ENCODE data around the gene RXFP2.

The RXFP2 gene

DNA sequence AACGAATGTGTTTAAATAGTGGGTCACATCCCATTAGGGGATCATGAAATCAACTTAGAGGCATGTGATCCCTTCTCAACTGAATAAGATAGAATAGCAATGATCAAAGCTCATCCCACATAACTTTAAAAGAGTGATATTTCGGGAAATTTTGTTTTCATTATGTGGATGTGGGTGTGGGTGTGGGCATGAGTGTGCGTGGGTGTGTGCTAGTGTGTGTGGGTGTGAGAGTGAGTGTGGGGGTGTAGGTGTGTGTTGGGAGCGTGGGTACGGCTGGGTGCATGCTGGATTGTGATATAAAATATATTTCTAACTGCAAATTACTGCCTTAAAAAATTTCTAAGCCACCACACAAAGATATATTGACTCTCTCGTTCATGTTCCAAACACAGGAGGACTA lies 15.9 kb downstream of the RXFP2 start:
- no peak for ATAC-seq
- no peak for TF ChIP-seq ZNF70 (CRISPR knock-in tag; IDR thresholded peaks at IDR 0.05)
- no peak for TF ChIP-seq ZC3H10 (CRISPR knock-in tag; IDR thresholded peaks at IDR 0.05)
- TF ChIP-seq ESRRG (CRISPR knock-in tag; IDR thresholded peaks at IDR 0.05), result no peak

DNA sequence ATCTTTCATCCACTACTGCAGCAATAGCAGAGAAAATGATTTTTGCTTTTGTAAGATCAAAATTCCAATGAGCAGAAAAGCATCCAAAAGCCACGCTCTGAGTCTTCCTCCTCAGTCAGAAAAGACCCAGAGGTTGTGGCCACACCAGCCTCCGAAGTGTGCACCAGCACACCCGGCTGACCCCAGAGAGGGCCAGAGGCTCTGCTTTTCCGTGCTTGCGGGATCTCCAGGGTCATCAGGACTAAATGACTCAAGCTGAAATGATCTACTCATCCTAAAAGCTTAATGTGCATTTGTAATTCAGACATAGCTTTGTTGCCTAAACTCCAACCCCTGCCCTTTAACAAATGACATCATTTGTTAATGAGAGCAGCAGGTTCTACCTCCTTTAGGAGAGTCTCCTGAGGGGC lies 16.5 kb downstream of the RXFP2 start:
- no peak for TF ChIP-seq ZNF8 (CRISPR knock-in tag; IDR thresholded peaks at IDR 0.05)
- no peak for TF ChIP-seq ARNTL (CRISPR knock-in tag; IDR thresholded peaks at IDR 0.05; ENCODE audit: borderline replicate concordance, low read depth)
- TF ChIP-seq, protein P1, sequence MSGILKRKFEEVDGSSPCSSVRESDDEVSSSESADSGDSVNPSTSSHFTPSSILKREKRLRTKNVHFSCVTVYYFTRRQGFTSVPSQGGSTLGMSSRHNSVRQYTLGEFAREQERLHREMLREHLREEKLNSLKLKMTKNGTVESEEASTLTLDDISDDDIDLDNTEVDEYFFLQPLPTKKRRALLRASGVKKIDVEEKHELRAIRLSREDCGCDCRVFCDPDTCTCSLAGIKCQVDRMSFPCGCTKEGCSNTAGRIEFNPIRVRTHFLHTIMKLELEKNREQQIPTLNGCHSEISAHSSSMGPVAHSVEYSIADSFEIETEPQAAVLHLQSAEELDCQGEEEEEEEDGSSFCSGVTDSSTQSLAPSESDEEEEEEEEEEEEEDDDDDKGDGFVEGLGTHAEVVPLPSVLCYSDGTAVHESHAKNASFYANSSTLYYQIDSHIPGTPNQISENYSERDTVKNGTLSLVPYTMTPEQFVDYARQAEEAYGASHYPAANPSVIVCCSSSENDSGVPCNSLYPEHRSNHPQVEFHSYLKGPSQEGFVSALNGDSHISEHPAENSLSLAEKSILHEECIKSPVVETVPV (CRISPR knock-in tag; IDR thresholded peaks at IDR 0.05), result no peak
- no peak for TF ChIP-seq ISL1 (CRISPR knock-in tag; IDR thresholded peaks at IDR 0.05)
- TF ChIP-seq ZFP3 (CRISPR knock-in tag; IDR thresholded peaks at IDR 0.05), result no peak
- no peak for TF ChIP-seq SNAI2 (CRISPR knock-in tag; IDR thresholded peaks at IDR 0.05)
- no peak for TF ChIP-seq ZNF70 (CRISPR knock-in tag; IDR thresholded peaks at IDR 0.05)
- TF ChIP-seq, protein P2, sequence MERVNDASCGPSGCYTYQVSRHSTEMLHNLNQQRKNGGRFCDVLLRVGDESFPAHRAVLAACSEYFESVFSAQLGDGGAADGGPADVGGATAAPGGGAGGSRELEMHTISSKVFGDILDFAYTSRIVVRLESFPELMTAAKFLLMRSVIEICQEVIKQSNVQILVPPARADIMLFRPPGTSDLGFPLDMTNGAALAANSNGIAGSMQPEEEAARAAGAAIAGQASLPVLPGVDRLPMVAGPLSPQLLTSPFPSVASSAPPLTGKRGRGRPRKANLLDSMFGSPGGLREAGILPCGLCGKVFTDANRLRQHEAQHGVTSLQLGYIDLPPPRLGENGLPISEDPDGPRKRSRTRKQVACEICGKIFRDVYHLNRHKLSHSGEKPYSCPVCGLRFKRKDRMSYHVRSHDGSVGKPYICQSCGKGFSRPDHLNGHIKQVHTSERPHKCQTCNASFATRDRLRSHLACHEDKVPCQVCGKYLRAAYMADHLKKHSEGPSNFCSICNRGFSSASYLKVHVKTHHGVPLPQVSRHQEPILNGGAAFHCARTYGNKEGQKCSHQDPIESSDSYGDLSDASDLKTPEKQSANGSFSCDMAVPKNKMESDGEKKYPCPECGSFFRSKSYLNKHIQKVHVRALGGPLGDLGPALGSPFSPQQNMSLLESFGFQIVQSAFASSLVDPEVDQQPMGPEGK (CRISPR knock-in tag; IDR thresholded peaks at IDR 0.05; ENCODE audit: borderline replicate concordance), result no peak
- ATAC-seq, result peak; percentile 57

DNA sequence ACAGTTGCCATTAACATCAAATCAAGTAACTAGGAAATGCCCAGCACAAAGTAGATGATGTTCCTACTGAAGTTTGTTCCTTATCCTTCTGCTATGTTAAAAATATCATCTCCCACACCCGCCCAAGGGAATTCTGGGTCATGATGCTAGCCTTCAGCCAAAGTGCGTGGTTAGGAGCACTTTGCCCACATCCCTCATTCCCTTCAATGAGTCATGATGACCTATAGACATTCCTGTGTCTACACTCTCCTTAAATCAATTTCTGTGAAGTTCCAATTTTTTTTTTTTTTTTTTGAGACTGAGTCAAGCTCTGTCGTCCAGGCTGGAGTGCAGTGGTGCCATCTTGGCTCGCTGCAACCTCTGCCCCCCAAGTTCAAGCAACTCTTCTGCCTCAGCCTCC lies 17.0 kb downstream of the RXFP2 start:
- ATAC-seq, result peak; percentile 89
- TF ChIP-seq, protein P3, sequence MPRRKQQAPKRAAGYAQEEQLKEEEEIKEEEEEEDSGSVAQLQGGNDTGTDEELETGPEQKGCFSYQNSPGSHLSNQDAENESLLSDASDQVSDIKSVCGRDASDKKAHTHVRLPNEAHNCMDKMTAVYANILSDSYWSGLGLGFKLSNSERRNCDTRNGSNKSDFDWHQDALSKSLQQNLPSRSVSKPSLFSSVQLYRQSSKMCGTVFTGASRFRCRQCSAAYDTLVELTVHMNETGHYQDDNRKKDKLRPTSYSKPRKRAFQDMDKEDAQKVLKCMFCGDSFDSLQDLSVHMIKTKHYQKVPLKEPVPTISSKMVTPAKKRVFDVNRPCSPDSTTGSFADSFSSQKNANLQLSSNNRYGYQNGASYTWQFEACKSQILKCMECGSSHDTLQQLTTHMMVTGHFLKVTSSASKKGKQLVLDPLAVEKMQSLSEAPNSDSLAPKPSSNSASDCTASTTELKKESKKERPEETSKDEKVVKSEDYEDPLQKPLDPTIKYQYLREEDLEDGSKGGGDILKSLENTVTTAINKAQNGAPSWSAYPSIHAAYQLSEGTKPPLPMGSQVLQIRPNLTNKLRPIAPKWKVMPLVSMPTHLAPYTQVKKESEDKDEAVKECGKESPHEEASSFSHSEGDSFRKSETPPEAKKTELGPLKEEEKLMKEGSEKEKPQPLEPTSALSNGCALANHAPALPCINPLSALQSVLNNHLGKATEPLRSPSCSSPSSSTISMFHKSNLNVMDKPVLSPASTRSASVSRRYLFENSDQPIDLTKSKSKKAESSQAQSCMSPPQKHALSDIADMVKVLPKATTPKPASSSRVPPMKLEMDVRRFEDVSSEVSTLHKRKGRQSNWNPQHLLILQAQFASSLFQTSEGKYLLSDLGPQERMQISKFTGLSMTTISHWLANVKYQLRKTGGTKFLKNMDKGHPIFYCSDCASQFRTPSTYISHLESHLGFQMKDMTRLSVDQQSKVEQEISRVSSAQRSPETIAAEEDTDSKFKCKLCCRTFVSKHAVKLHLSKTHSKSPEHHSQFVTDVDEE (CRISPR knock-in tag; IDR thresholded peaks at IDR 0.05), result no peak
- TF ChIP-seq TOX (CRISPR knock-in tag; IDR thresholded peaks at IDR 0.05; ENCODE audit: borderline replicate concordance) (peak; percentile 87; the same call in 1 of the 2 replicates), RARB (CRISPR knock-in tag; IDR thresholded peaks at IDR 0.05) (no peak), ZFP30 (CRISPR knock-in tag; IDR thresholded peaks at IDR 0.05) (no peak)

DNA sequence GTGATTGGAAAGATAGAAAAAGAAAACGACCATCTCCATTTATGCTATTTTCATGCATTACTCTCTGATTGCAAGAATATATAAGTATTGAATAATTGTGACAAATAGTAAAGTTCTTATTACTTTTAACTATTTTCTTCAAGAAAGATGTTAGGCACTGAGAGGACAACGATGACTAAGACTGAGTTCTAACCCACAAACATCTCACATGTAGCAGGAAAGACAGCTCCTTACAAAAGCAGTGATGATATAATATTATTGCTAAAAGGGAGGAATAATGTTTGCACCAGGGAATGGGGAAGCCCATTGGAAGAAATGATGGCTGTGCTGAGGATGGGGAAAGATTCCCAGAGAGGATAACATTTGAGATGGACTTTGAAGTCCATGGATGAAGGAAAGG lies 22.6 kb downstream of the RXFP2 start:
- no peak for ATAC-seq
- TF ChIP-seq, protein P4, sequence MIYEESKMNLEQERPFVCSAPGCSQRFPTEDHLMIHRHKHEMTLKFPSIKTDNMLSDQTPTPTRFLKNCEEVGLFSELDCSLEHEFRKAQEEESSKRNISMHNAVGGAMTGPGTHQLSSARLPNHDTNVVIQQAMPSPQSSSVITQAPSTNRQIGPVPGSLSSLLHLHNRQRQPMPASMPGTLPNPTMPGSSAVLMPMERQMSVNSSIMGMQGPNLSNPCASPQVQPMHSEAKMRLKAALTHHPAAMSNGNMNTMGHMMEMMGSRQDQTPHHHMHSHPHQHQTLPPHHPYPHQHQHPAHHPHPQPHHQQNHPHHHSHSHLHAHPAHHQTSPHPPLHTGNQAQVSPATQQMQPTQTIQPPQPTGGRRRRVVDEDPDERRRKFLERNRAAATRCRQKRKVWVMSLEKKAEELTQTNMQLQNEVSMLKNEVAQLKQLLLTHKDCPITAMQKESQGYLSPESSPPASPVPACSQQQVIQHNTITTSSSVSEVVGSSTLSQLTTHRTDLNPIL (CRISPR knock-in tag; IDR thresholded peaks at IDR 0.05; ENCODE audit: low read depth), result no peak

DNA sequence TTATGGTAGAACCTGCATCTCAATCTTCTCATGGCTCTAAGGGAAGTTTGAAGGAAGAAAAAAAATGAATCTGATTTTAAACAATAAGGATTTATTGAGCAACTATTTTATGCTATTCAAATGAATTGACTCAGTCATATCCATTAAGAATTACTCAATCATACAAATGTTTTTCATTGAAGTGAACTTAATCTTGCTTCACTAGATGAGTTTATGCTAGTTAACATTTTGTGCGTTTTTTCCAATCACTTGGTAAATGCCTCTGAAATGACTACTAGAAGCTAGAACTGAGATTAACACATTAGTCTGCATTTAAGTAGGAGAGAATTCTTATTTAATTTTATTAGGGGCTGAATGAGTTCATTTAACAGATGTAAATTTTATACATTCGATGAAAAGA lies 25.2 kb downstream of the RXFP2 start:
- no peak for ATAC-seq
- TF ChIP-seq, protein P5, sequence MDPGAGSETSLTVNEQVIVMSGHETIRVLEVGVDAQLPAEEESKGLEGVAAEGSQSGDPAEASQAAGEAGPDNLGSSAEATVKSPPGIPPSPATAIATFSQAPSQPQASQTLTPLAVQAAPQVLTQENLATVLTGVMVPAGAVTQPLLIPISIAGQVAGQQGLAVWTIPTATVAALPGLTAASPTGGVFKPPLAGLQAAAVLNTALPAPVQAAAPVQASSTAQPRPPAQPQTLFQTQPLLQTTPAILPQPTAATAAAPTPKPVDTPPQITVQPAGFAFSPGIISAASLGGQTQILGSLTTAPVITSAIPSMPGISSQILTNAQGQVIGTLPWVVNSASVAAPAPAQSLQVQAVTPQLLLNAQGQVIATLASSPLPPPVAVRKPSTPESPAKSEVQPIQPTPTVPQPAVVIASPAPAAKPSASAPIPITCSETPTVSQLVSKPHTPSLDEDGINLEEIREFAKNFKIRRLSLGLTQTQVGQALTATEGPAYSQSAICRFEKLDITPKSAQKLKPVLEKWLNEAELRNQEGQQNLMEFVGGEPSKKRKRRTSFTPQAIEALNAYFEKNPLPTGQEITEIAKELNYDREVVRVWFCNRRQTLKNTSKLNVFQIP (CRISPR knock-in tag; IDR thresholded peaks at IDR 0.05; ENCODE audit: borderline replicate concordance, low read depth), result no peak
- TF ChIP-seq ZC3H10 (CRISPR knock-in tag; IDR thresholded peaks at IDR 0.05) (no peak), RARB (CRISPR knock-in tag; IDR thresholded peaks at IDR 0.05) (no peak), ESRRG (CRISPR knock-in tag; IDR thresholded peaks at IDR 0.05) (no peak), ARNTL (CRISPR knock-in tag; IDR thresholded peaks at IDR 0.05; ENCODE audit: borderline replicate concordance, low read depth) (no peak), GLIS3 (CRISPR knock-in tag; IDR thresholded peaks at IDR 0.05) (no peak), PPARA (CRISPR knock-in tag; IDR thresholded peaks at IDR 0.05; ENCODE audit: borderline replicate concordance) (no peak), ZNF565 (CRISPR knock-in tag; conservative IDR thresholded peaks at IDR 0.05; ENCODE audit: low read depth) (no peak)

All from SK-N-SH treated with all-trans-retinoic acid at 6 μM for 48 hours (cell line).